ENCODE data around the gene SIT1. TPM values are rescaled to one million over a fixed set of nuclear protein-coding genes. Genes with fewer than 3 reads are reported as not detected.
A peak's percentile ranks its signal among the peaks of the same experiment; 100 is the strongest.

Gene SIT1
- total and polyA plus RNA-seq, 4 donors = 0.87 to 3.8 (median 1.4) TPM

DNA sequence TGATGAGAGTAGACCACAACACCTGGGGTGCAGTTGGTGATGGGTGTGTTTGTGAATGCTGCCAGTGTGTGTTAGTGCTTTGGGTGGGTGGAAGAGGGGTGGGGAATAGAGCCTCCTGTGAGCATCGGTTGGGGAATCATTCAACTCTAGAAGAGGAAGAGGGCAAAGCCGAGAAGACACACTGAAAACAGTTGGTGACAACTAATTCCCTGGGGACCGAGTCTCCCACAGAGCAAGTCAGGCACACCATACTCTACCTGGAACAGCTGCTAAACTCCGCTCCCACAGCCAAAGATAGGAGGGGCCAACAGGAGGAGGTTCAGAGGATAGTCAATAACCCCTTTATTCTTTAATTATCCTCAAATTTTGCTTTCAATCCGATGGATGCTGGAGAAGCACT lies 15.8 kb upstream of the SIT1 start:
- Histone ChIP-seq H3K9me3 (ENCODE audit: control insufficient read depth in 4 of 4, insufficient read depth in 3 of 4, low read length in 3 of 4) (peaks cover 0 to 1% (median 0%) of the 10 kb centered on the region in 4 donors), H3K4me1 (ENCODE audit: control insufficient read depth in 5 of 5, insufficient read depth in 5 of 5, low read length in 5 of 5) (peaks cover 0 to 20% (median 0%) of the 10 kb centered on the region in 5 donors), H3K27me3 (ENCODE audit: control insufficient read depth in 3 of 3, insufficient read depth in 3 of 3, low read length in 2 of 3) (no peaks in the 10 kb centered on the region), H3K4me3 (no peak overlapping the region), H3K36me3 (ENCODE audit: control insufficient read depth in 4 of 4, insufficient read depth in 4 of 4, low read length in 4 of 4) (peaks cover 0 to 3% (median 3%) of the 10 kb centered on the region in 4 donors), H3K27ac (ENCODE audit: low read depth in 1 of 2, low read length in 1 of 2) (no peak overlapping the region), H3K9ac (ENCODE audit: insufficient read depth in 1 of 2, low read length in 2 of 2) (no peak overlapping the region)
- TF ChIP-seq, protein P1, sequence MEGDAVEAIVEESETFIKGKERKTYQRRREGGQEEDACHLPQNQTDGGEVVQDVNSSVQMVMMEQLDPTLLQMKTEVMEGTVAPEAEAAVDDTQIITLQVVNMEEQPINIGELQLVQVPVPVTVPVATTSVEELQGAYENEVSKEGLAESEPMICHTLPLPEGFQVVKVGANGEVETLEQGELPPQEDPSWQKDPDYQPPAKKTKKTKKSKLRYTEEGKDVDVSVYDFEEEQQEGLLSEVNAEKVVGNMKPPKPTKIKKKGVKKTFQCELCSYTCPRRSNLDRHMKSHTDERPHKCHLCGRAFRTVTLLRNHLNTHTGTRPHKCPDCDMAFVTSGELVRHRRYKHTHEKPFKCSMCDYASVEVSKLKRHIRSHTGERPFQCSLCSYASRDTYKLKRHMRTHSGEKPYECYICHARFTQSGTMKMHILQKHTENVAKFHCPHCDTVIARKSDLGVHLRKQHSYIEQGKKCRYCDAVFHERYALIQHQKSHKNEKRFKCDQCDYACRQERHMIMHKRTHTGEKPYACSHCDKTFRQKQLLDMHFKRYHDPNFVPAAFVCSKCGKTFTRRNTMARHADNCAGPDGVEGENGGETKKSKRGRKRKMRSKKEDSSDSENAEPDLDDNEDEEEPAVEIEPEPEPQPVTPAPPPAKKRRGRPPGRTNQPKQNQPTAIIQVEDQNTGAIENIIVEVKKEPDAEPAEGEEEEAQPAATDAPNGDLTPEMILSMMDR (IDR thresholded peaks at IDR 0.05; ENCODE audit: control extremely low read depth, extremely low read depth) = no peak
- WGBS, 2 donors = 93 to 94% methylated on average over 5 of the region's 5 CpGs
- DNase-seq = no peak
- no peak for ATAC-seq (ENCODE audit: insufficient read depth, low FRiP score)

- H3K4me3 ChIP-seq = no peak overlapping the region
- peaks cover 0 to 1% (median 0%) of the 10 kb centered on the region in 4 donors for H3K9me3 ChIP-seq (ENCODE audit: control insufficient read depth in 4 of 4, insufficient read depth in 3 of 4, low read length in 3 of 4)
- TF ChIP-seq, protein P1 (IDR thresholded peaks at IDR 0.05; ENCODE audit: control extremely low read depth, extremely low read depth) = no peak
- H3K27ac ChIP-seq (ENCODE audit: low read depth in 1 of 2, low read length in 1 of 2) = no peak overlapping the region
- DNase-seq = peak in 2 of 3 donors; percentile 46 to 63
- H3K27me3 ChIP-seq (ENCODE audit: control insufficient read depth in 3 of 3, insufficient read depth in 3 of 3, low read length in 2 of 3) = no peaks in the 10 kb centered on the region
- no peak overlapping the region for H3K9ac ChIP-seq (ENCODE audit: insufficient read depth in 1 of 2, low read length in 2 of 2)
- peaks cover 0 to 5% (median 4%) of the 10 kb centered on the region in 4 donors for H3K36me3 ChIP-seq (ENCODE audit: control insufficient read depth in 4 of 4, insufficient read depth in 4 of 4, low read length in 4 of 4)
- peaks cover 0 to 20% (median 0%) of the 10 kb centered on the region in 5 donors for H3K4me1 ChIP-seq (ENCODE audit: control insufficient read depth in 5 of 5, insufficient read depth in 5 of 5, low read length in 5 of 5)
- no peak for ATAC-seq (ENCODE audit: insufficient read depth, low FRiP score)
- WGBS, 2 donors = 77 to 81% methylated on average over 1 of the region's 1 CpG
Observed at GRCh38 chr9:35666045-35666444, 15.3 kb upstream of the SIT1 start.

- Histone ChIP-seq H3K4me1 (ENCODE audit: control insufficient read depth in 5 of 5, insufficient read depth in 5 of 5, low read length in 5 of 5) (peaks cover 0 to 20% (median 2%) of the 10 kb centered on the region in 5 donors), H3K36me3 (ENCODE audit: control insufficient read depth in 4 of 4, insufficient read depth in 4 of 4, low read length in 4 of 4) (peaks cover 0 to 10% (median 10%) of the 10 kb centered on the region in 4 donors), H3K27ac (ENCODE audit: low read depth in 1 of 2, low read length in 1 of 2) (peak overlapping the region in 1 of 2 donors; percentile 34), H3K9me3 (ENCODE audit: control insufficient read depth in 4 of 4, insufficient read depth in 3 of 4, low read length in 3 of 4) (peaks cover 0 to 1% (median 0%) of the 10 kb centered on the region in 4 donors), H3K4me3 (peak overlapping the region; percentile 39), H3K27me3 (ENCODE audit: control insufficient read depth in 3 of 3, insufficient read depth in 3 of 3, low read length in 2 of 3) (no peaks in the 10 kb centered on the region), H3K9ac (ENCODE audit: insufficient read depth in 1 of 2, low read length in 2 of 2) (peak overlapping the region in 1 of 2 donors; percentile 79)
- TF ChIP-seq, protein P1 (IDR thresholded peaks at IDR 0.05; ENCODE audit: control extremely low read depth, extremely low read depth) = no peak
- ATAC-seq (ENCODE audit: insufficient read depth, low FRiP score) (no peak), DNase-seq (no peak)
- WGBS, 2 donors = 26 to 27% methylated on average over 5 of the region's 5 CpGs
Observed at GRCh38 chr9:35665471-35665818, 14.7 kb upstream of the SIT1 start.

All from lung (tissue), 12 donors.